ENCODE data around the gene IL37. TPM values are rescaled to one million over a fixed set of nuclear protein-coding genes. Genes with fewer than 3 reads are reported as not detected.
A peak's percentile ranks its signal among the peaks of the same experiment; 100 is the strongest.

IL37 gene
- total RNA-seq, 2 experiments from 2014 or later, result 0.33 to 0.48 TPM

DNA sequence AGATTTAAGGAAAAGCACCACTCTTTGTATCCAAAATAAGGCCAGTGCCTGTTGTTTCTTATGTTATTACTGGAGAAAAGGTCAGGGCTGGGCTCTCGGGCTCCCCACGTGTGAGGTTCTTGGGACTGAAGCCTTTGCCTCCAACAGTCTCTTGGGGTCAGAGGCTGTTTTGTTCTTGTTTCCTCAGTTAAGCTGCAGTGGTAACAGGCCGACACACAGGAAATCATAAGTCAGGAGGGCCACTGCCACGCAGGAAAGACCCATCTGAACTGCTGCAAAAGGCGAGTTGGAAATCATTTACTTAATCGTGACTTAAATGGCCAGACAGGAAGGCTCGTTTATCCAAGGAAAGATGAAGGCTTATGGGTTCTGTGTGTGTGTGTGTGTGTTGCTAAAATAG lies 30.3 kb upstream of the IL37 start:
- peaks cover 55% of the 10 kb centered on the region for H3K4me1 Mint-ChIP-seq
- ChIA-PET POLR2A (interaction anchor here (1.2 to 2.2 kb wide), 3 partner anchors 116 to 131 kb away, joined by 4 to 9 read pairs (median 4); partner anchors contain the start of gene CKAP2L), CTCF (interaction anchor here (0.6 to 2.5 kb wide), 5 partner anchors 61 to 834 kb away, joined by 3 to 13 read pairs (median 4); no protein-coding TSS in a partner anchor)
- peaks cover 4% of the 10 kb centered on the region for H3K36me3 Mint-ChIP-seq (ENCODE audit: low read depth)
- no peaks in the 10 kb centered on the region for H3K9me3 Mint-ChIP-seq
- DNase-seq, result no peak
- no peak overlapping the region for H3K4me3 Mint-ChIP-seq
- H3K27me3 Mint-ChIP-seq, result no peaks in the 10 kb centered on the region
- peak overlapping the region; percentile 61 for H3K27ac Mint-ChIP-seq

DNA sequence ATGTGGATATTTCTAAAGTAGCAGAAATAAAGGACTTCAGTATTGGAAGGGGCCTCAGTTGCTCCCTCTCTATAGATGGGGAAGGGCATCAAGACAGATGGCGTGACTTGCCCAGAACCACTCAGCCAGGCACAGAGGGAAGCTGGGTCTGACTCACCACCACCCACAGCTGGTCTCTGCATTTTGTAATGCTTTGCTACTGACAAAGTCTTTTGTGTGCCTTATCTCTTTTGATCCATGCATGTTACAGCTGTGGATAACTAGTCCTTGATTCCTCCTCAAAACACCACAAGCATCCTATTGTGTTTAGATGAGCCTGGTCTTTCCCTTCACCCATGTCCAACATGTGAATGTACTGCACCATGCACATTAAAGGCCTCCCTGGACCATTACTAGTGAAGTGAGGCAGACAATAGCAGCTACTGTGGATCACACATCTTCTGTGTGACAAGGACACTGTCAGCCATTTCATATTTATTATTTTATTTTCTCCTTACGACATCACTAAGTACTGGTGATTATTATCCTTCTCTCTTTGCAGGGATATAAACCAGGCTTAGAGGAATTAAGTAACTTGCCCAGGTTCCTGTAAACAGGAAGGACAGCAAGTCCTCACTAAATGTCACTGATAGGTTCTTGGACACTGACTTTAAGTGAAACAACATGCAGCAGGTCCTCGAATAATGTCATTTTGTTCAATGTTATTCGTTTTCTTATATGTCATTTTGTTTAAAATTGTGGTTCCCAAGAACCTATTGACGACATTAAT lies 29.6 kb upstream of the IL37 start:
- H3K4me3 Mint-ChIP-seq, result no peak overlapping the region
- peaks cover 4% of the 10 kb centered on the region for H3K36me3 Mint-ChIP-seq (ENCODE audit: low read depth)
- H3K9me3 Mint-ChIP-seq, result no peaks in the 10 kb centered on the region
- H3K27me3 Mint-ChIP-seq, result no peaks in the 10 kb centered on the region
- peak; percentile 57 for DNase-seq
- ChIA-PET POLR2A (interaction anchor here (1.2 to 2.2 kb wide), 3 partner anchors 117 to 131 kb away, joined by 4 to 9 read pairs (median 4); partner anchors contain the start of gene CKAP2L), CTCF (interaction anchor here (0.6 to 2.5 kb wide), 7 partner anchors 60 to 835 kb away, joined by 3 to 13 read pairs (median 3); no protein-coding TSS in a partner anchor)
- H3K27ac Mint-ChIP-seq, result peak overlapping the region; percentile 61
- peaks cover 57% of the 10 kb centered on the region for H3K4me1 Mint-ChIP-seq

DNA sequence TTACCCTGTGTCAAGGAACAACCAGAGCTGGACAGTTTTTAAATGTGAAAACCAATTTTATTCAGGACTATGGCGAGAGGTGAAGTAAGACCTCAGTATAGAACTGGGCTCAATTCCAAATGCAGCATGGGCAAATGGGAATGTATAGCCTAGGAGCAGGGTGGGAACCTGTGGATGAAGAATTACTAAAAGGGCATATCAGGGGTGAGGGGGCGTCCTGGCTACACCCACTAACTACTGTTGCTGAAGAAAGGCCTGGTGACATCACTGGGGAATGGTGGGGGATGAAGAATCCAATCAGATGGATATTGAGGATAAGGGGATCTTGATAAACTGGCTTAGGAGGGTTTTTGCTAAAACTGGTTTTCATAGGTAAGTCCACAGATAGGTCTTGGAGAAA lies 27.3 kb upstream of the IL37 start:
- H3K4me1 Mint-ChIP-seq, result peaks cover 56% of the 10 kb centered on the region
- no peaks in the 10 kb centered on the region for H3K27me3 Mint-ChIP-seq
- no peak overlapping the region for H3K4me3 Mint-ChIP-seq
- peaks cover 2% of the 10 kb centered on the region for H3K36me3 Mint-ChIP-seq (ENCODE audit: low read depth)
- DNase-seq, result no peak
- H3K9me3 Mint-ChIP-seq, result no peaks in the 10 kb centered on the region
- ChIA-PET POLR2A (no interaction called here), CTCF (interaction anchor here (0.6 to 2.0 kb wide), 3 partner anchors 58 to 243 kb away, joined by 3 to 11 read pairs (median 6); no protein-coding TSS in a partner anchor)
- H3K27ac Mint-ChIP-seq, result no peak overlapping the region

DNA sequence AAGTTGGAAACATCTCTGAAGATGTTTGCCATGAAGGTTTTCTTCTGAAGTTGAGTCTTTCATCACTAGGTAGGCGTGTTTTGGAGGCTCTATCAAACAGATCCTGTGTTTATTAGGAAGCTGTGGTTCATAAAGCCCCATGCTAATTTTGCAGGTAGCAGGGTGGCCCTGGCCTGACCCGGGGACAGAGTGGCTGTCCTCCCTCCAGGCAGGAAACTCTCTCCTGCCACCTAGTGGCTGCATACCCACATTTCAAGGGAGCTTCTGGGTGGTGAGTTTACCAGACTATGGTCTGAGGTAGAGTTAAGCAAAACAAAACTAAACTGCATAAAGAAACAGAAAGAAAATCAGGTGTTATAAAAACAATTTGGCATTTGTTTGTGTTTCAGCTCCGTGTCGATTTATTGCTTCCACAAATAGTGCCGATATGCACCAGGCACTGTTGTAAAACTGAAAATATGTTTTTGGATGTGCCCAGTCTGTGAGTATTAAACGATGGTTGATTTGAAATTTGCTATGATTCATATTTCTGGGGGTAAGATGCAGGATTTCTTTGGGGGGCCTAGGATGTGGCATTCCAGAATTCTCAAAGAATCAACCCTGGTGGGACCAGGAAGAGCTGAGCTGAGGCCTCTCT lies 26.0 kb upstream of the IL37 start:
- peak; percentile 82 for DNase-seq
- Mint-ChIP-seq H3K4me1 (peaks cover 46% of the 10 kb centered on the region), H3K27me3 (no peaks in the 10 kb centered on the region), H3K9me3 (no peaks in the 10 kb centered on the region), H3K36me3 (ENCODE audit: low read depth) (no peaks in the 10 kb centered on the region), H3K27ac (peak overlapping the region; percentile 60), H3K4me3 (no peak overlapping the region)
- ChIA-PET CTCF (interaction anchor here (0.6 to 4.1 kb wide), 47 partner anchors 8 to 259 kb away, joined by 3 to 110 read pairs (median 4); partner anchors contain the start of gene CKAP2L), POLR2A (interaction anchor here (0.8 to 2.1 kb wide), 10 partner anchors 15 to 301 kb away, joined by 3 to 16 read pairs (median 3); partner anchors contain the start of gene CKAP2L)

DNA sequence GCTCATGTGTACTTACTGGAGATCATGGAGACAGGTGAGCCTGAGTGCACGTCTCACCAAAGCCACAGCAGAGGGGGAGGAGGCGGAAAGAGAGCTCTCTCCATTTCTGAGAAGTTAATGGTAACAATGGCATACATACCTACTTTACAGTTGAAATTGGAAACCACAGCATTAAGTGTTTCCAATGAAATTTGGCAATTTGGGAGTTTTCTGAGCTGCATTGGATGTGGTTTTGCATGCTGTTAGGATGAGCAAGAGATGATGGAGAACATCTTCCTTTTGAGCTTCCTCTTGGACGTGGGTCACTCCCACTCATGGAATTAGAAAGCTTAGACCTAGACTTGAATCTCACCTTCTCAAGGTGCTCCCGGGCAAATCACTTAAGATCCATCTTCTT lies 25.5 kb upstream of the IL37 start:
- H3K9me3 Mint-ChIP-seq, result no peaks in the 10 kb centered on the region
- CTCF ChIA-PET, result interaction anchor here (0.6 to 4.1 kb wide), 48 partner anchors 9 to 260 kb away, joined by 3 to 110 read pairs (median 4); partner anchors contain the start of gene CKAP2L
- peak; percentile 41 for DNase-seq
- H3K36me3 Mint-ChIP-seq (ENCODE audit: low read depth), result no peaks in the 10 kb centered on the region
- H3K27ac Mint-ChIP-seq, result peak overlapping the region; percentile 60
- POLR2A ChIA-PET, result interaction anchor here (0.8 to 2.1 kb wide), 10 partner anchors 16 to 302 kb away, joined by 3 to 16 read pairs (median 3); partner anchors contain the start of gene CKAP2L
- no peak overlapping the region for H3K4me3 Mint-ChIP-seq
- H3K4me1 Mint-ChIP-seq, result peaks cover 40% of the 10 kb centered on the region
- no peaks in the 10 kb centered on the region for H3K27me3 Mint-ChIP-seq

DNA sequence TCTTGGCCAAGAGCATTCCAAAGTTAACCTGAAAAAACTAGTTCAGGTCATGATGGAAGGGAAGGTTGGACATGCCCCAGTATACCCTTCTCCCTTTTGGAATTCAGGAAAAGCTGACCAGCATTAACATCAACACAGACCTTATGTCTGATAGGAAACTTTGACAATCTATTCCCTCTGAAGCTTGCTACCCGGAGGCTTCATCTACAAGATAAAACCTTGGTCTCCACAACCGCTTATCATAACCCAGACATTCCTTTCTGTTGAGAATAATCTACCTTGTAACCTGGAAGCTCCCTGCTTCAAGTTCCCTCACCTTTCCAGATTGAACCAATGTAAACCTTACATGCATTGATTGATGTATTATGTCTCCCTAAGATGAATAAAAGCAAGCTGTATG lies 24.7 kb upstream of the IL37 start:
- Mint-ChIP-seq H3K27me3 (no peaks in the 10 kb centered on the region), H3K36me3 (ENCODE audit: low read depth) (no peaks in the 10 kb centered on the region), H3K27ac (no peak overlapping the region), H3K9me3 (no peaks in the 10 kb centered on the region), H3K4me3 (no peak overlapping the region), H3K4me1 (peaks cover 33% of the 10 kb centered on the region)
- DNase-seq, result no peak
- ChIA-PET POLR2A (interaction anchor here (1.3 to 2.1 kb wide), 3 partner anchors 122 to 137 kb away, joined by 3 to 16 read pairs (median 10); partner anchors contain the start of gene CKAP2L), CTCF (interaction anchor here (0.8 to 4.1 kb wide), 14 partner anchors 8 to 158 kb away, joined by 3 to 110 read pairs (median 6); no protein-coding TSS in a partner anchor)

DNA sequence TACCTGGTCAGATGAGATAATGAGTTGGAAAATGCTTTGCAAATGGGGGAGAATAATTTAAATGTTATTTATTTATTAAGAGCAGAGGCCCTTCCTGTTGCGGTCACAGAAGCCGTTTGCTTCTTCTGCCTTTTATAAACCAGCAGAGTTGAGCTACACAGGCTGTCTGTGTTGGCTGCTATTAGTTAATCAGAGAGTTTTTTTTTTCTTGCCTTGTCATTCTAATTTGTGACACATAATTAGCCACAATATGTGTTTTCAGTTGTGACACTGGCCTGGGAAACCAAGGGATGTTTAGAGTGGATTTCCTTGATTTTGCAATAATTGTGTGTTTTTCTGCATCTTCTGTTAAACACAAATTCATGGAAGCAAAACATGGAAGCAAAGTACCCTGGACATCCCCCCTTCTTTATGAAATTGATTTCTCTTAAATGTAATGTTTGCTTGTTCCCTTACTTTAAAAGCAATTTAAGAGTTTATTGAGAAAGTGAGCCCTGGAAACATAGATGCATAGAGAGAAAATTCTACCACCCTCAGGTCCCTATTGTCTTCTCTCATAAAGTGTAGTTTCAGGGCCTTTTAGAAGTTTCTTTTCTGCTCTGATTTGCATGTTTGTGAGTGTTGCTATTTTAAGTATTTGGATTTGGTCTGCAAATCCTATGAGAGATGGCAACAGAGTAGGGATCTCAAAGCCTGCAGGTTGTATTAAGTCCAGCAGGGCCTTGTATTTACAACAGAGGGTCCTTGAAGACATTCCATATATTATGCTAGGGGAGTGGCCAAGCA lies 22.8 kb upstream of the IL37 start:
- H3K36me3 Mint-ChIP-seq (ENCODE audit: low read depth), result no peaks in the 10 kb centered on the region
- no peak overlapping the region for H3K27ac Mint-ChIP-seq
- DNase-seq, result no peak
- peaks cover 22% of the 10 kb centered on the region for H3K4me1 Mint-ChIP-seq
- no peaks in the 10 kb centered on the region for H3K9me3 Mint-ChIP-seq
- CTCF ChIA-PET, result interaction anchor here (2.4 to 4.1 kb wide), 2 partner anchors 53 to 139 kb away, joined by 7 to 110 read pairs; no protein-coding TSS in a partner anchor
- POLR2A ChIA-PET, result no interaction called here
- H3K27me3 Mint-ChIP-seq, result no peaks in the 10 kb centered on the region
- H3K4me3 Mint-ChIP-seq, result no peak overlapping the region

DNA sequence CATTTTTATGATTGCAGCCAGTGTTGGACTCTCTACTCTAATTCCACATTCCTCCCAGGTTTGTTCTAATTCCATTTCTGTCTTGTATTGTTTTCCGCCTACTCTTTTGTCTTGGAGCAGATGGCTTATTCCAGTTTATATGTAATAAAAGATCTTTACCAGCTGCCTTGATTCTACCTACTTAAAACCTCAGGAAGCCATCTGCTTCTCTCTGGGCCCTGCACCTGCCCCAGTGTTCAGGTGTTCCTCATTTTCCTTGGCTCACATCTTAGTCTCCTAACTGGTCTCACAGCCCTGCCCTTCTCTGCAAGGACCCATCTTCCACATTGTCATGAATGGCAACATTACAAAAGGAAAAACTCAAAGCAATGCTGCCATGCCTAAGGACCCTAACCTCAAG lies 21.0 kb upstream of the IL37 start:
- Mint-ChIP-seq H3K4me1 (peaks cover 10% of the 10 kb centered on the region), H3K9me3 (no peaks in the 10 kb centered on the region), H3K36me3 (ENCODE audit: low read depth) (no peaks in the 10 kb centered on the region), H3K27ac (no peak overlapping the region), H3K4me3 (no peak overlapping the region), H3K27me3 (no peaks in the 10 kb centered on the region)
- CTCF ChIA-PET, result interaction anchor here (1.7 to 2.4 kb wide), 2 partner anchors 51 kb away, joined by 7 to 9 read pairs; no protein-coding TSS in a partner anchor
- POLR2A ChIA-PET, result no interaction called here
- DNase-seq, result no peak

DNA sequence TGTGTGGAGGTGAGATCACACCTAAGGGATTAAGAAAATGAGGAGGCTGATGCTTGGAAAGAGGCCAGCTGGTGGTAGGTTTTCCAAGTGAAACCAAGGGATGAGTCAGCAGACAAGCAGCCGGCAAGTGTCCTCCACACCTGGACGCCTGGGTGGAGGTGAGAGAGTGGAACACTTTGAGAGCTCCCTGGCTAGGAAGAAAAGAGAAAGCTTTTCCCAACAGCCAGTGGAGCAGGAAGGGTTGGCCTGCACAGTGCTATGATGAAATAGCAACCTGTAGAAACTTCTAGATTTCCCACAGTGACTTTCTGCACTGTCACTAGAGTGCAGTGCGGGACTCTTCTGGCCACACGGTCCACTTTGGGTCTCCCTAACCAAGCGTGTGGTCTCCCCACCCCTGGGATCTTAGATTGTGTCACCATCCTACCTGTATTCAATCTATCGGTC lies 19.6 kb upstream of the IL37 start:
- no peak for DNase-seq
- no peak overlapping the region for H3K27ac Mint-ChIP-seq
- POLR2A ChIA-PET, result no interaction called here
- H3K36me3 Mint-ChIP-seq (ENCODE audit: low read depth), result no peaks in the 10 kb centered on the region
- no peaks in the 10 kb centered on the region for H3K9me3 Mint-ChIP-seq
- H3K4me1 Mint-ChIP-seq, result no peaks in the 10 kb centered on the region
- CTCF ChIA-PET, result interaction anchor here (0.8 to 1.7 kb wide), 3 partner anchors 13 to 142 kb away, joined by 3 to 9 read pairs (median 3); no protein-coding TSS in a partner anchor
- no peak overlapping the region for H3K4me3 Mint-ChIP-seq
- peaks cover 4% of the 10 kb centered on the region for H3K27me3 Mint-ChIP-seq

DNA sequence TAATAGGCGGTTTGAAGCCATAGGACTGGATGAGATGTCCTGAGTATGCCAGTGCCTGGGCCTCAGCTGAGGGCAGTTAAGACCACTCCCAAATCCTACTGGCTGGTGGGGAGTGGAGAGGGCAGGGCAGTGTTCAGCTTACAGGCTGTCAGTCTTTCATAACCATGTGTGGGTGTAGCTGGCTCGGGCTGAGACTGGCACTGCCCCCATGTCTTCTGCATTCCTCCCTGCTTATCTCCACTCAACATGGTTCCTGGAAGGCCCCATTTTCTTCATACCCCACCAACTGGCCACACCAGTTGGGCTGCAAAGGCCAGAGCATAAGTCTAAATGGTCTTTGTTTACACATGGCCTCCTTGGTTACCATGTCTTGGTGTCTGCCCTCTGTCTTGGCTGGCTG lies 17.2 kb upstream of the IL37 start:
- H3K4me1 Mint-ChIP-seq, result no peaks in the 10 kb centered on the region
- no peaks in the 10 kb centered on the region for H3K36me3 Mint-ChIP-seq (ENCODE audit: low read depth)
- POLR2A ChIA-PET, result no interaction called here
- no peak for DNase-seq
- no peak overlapping the region for H3K27ac Mint-ChIP-seq
- peaks cover 14% of the 10 kb centered on the region for H3K27me3 Mint-ChIP-seq
- no peak overlapping the region for H3K4me3 Mint-ChIP-seq
- peaks cover 3% of the 10 kb centered on the region for H3K9me3 Mint-ChIP-seq
- CTCF ChIA-PET, result interaction anchor here (1.4 kb wide), 1 partner anchor 145 kb away, joined by 4 read pairs; no protein-coding TSS in a partner anchor

DNA sequence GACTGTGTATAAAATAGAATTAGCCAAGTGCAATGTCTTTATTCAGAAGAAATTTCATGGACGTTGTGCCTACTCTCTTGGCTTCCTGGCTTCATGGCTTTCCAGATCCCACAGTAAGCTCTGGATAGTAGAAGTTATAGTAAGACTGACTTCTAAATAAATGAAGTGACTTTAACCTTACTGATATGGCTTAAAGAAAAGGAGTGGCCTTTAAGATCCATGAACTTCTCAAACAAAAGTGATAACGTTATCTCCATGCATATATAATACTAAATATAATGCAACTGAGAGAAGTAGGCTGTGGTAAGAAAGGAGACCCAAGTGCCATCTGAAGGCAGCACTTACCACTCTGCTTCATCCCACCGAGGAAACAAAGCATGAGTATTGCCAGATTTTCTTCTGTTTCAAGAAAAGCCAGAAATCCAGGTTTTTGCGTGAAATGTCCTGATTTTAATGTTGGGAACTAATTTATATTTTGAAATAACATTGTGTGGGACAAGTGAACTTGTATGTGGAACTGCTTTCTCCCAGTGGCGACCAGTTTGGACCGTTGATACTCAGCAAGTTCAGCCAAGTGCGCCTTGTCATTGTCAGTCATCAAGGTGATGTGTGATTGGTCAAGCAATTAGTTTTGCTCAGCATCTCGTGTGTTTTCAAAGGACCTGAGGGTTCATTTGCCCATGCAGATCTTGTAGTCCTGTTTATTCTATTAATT lies 13.9 kb upstream of the IL37 start:
- H3K4me3 Mint-ChIP-seq, result no peak overlapping the region
- no peaks in the 10 kb centered on the region for H3K4me1 Mint-ChIP-seq
- H3K27me3 Mint-ChIP-seq, result peaks cover 19% of the 10 kb centered on the region
- ChIA-PET CTCF (interaction anchor here (0.6 kb wide), 1 partner anchor 165 kb away, joined by 3 read pairs; no protein-coding TSS in a partner anchor), POLR2A (no interaction called here)
- no peaks in the 10 kb centered on the region for H3K36me3 Mint-ChIP-seq (ENCODE audit: low read depth)
- peaks cover 3% of the 10 kb centered on the region for H3K9me3 Mint-ChIP-seq
- no peak for DNase-seq
- no peak overlapping the region for H3K27ac Mint-ChIP-seq

DNA sequence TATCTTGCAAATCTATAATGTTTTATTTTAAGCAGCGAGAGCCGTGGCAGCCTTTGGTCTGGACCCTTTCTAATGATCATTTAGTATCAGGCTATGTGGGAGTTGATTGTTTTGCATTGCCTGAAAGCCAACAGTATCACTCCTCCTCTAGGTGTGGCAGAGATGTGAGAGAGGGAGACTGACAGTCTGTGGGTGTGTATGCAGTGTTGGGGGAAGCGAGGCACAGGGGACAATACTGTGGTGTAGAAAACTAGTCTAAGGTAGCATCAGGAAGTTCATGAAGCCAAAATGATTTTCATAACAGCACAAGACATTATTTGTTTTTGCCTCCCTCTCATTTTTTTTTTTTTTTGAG lies 13.4 kb upstream of the IL37 start:
- ChIA-PET POLR2A (no interaction called here), CTCF (no interaction called here)
- Mint-ChIP-seq H3K27ac (no peak overlapping the region), H3K9me3 (peaks cover 3% of the 10 kb centered on the region), H3K4me1 (no peaks in the 10 kb centered on the region), H3K4me3 (no peak overlapping the region), H3K36me3 (ENCODE audit: low read depth) (no peaks in the 10 kb centered on the region), H3K27me3 (peaks cover 19% of the 10 kb centered on the region)
- DNase-seq, result no peak
